Measurements from ENCODE around the gene CYB5D1. TPM values are rescaled to one million over a fixed set of nuclear protein-coding genes. Genes with fewer than 3 reads are reported as not detected.

CYB5D1 gene
- total and polyA plus RNA-seq, 8 donors: 4.9 to 10.5 (median 8.3) TPM

DNA sequence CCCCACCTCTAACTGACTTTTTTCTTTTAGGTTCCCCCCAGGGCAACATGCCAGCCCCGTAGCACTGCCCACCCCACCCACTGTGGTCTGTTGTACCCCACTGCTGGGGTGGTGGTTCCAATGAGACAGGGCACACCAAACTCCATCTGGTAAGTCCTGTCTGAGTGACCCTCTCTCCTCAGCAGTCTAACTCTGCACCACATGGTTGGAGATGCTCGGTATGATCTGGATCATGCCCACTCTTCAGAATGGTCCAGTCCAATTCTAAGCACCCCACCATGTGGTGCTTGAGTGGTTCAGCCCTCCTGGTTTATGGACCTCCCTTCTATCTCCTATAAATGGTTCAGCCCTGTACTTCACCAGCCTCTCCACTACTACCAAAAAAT lies 17.9 kb upstream of the CYB5D1 start:
- intact Hi-C loops (cut with DNase I): no loop called here
- TF ChIP-seq, protein P1, sequence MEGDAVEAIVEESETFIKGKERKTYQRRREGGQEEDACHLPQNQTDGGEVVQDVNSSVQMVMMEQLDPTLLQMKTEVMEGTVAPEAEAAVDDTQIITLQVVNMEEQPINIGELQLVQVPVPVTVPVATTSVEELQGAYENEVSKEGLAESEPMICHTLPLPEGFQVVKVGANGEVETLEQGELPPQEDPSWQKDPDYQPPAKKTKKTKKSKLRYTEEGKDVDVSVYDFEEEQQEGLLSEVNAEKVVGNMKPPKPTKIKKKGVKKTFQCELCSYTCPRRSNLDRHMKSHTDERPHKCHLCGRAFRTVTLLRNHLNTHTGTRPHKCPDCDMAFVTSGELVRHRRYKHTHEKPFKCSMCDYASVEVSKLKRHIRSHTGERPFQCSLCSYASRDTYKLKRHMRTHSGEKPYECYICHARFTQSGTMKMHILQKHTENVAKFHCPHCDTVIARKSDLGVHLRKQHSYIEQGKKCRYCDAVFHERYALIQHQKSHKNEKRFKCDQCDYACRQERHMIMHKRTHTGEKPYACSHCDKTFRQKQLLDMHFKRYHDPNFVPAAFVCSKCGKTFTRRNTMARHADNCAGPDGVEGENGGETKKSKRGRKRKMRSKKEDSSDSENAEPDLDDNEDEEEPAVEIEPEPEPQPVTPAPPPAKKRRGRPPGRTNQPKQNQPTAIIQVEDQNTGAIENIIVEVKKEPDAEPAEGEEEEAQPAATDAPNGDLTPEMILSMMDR (IDR thresholded peaks at IDR 0.05): no peak
- no peaks in the 10 kb centered on the region for H3K36me3 ChIP-seq
- H3K27me3 ChIP-seq: no peaks in the 10 kb centered on the region
- no peak overlapping the region for H3K27ac ChIP-seq
- peaks cover 8 to 20% (median 10%) of the 10 kb centered on the region in 3 donors for H3K4me1 ChIP-seq
- 58 to 71% methylated on average over 2 of the region's 2 CpGs for WGBS, 2 donors
- H3K4me3 ChIP-seq: no peak overlapping the region
- H3K9me3 ChIP-seq: no peaks in the 10 kb centered on the region
- FAIRE-seq (no peak), DNase-seq (peak in 1 of 6 donors; percentile 10), ATAC-seq (no peak)

DNA sequence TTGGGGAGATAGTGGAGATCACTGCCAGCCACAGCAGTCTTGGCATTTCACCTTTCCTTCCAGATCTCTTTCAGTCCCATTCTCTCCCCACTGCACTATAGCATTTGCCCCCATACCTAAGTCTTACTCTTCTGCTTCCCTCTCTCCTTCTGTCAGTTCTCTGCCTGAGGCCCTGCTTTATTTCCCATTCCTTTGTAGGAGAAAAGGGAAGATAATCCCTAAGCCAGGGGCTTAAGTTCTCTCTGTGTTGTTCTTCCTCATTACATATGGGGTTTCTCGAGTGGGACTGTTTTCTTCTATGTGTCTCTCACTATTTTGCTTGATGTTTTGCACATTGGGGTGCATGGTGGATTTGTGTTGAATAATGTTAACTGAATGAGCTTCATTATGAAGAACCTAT lies 17.4 kb upstream of the CYB5D1 start:
- peaks cover 13 to 26% (median 15%) of the 10 kb centered on the region in 3 donors for H3K4me1 ChIP-seq
- no peak overlapping the region for H3K4me3 ChIP-seq

DNA sequence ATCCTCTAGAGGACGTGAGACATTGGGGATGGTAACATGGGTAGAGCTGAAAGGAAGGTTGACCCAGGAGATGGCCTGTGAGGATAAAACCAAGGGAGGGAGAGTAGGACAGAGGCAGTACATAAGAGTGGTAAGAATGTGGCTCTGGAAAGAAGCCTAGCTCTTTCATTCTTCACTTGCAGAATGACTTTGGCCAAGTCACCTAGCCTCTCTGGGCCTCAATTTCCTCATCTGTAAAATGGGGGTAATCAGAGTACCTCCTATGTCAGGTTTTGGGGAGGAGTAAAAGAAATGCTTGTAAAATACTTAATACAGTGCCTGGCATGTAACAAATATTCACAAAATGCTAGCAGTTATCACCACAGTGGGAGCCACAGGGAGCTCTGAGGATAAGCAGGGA lies 16.9 kb upstream of the CYB5D1 start:
- WGBS, 2 donors: 58 to 60% methylated on average over 1 of the region's 1 CpG

More for the DNA sequence above, 17.4 kb upstream of the CYB5D1 start:
- intact Hi-C loops (cut with DNase I): no loop called here
- Histone ChIP-seq H3K27me3 (no peaks in the 10 kb centered on the region), H3K9me3 (no peaks in the 10 kb centered on the region), H3K27ac (peak overlapping the region in 1 of 4 donors; percentile 96), H3K36me3 (no peaks in the 10 kb centered on the region)
- ATAC-seq (no peak), FAIRE-seq (no peak), DNase-seq (no peak)
- TF ChIP-seq, protein P1 (IDR thresholded peaks at IDR 0.05): no peak
- 35 to 42% methylated on average over 1 of the region's 1 CpG for WGBS, 2 donors

DNA sequence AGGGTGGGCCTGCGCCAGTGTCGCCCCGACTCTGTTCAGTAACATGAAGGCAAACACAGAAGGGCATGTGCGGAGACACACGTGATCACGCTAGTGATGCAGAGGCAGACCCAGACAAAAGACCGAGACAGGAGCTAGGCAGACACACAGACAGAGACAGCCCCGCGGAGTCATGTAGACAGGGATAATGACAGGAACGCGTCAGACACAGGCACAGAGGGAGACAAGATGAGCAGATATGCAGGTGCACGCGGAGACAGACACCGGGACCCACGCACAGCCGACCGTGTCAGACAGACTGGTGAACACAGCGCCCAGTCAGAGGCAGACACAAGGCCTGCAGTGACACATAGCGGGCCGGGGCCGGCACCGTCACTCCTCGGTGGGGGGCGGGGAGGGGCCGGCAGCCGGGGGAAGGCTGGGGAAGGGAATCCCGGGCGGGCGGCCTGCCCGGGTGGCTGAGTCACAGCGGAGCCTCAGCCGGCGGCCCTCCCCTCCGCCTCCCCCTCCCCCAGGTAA lies 16.3 kb upstream of the CYB5D1 start:
- peak overlapping the region; percentile 90 to 99 (median 96) for H3K27ac ChIP-seq
- intact Hi-C loops (cut with DNase I): no loop called here
- H3K27me3 ChIP-seq: no peaks in the 10 kb centered on the region
- H3K36me3 ChIP-seq: no peaks in the 10 kb centered on the region
- peak in 5 of 6 donors; percentile 91 to 96 (median 94) for DNase-seq
- H3K9me3 ChIP-seq: no peaks in the 10 kb centered on the region
- H3K4me3 ChIP-seq: peak overlapping the region; percentile 56 to 71 (median 61)
- WGBS, 2 donors: 1 to 2% methylated on average over 27 to 34 of the region's 34 CpGs
- peak; percentile 50 to 60 (median 54) for ATAC-seq
- TF ChIP-seq, protein P1 (IDR thresholded peaks at IDR 0.05): no peak
- FAIRE-seq: no peak
- H3K4me1 ChIP-seq: peaks cover 17 to 29% (median 18%) of the 10 kb centered on the region in 3 donors

More for the DNA sequence above, 16.9 kb upstream of the CYB5D1 start:
- no peaks in the 10 kb centered on the region for H3K9me3 ChIP-seq
- peaks cover 17 to 29% (median 18%) of the 10 kb centered on the region in 3 donors for H3K4me1 ChIP-seq
- no peaks in the 10 kb centered on the region for H3K36me3 ChIP-seq
- TF ChIP-seq, protein P1 (IDR thresholded peaks at IDR 0.05): no peak
- ATAC-seq (no peak), DNase-seq (peak in 1 of 6 donors; percentile 9), FAIRE-seq (no peak)
- H3K27me3 ChIP-seq: no peaks in the 10 kb centered on the region
- peak overlapping the region; percentile 90 to 99 (median 96) for H3K27ac ChIP-seq
- peak overlapping the region in 1 of 4 donors; percentile 59 for H3K4me3 ChIP-seq
- intact Hi-C loops (cut with DNase I): no loop called here

DNA sequence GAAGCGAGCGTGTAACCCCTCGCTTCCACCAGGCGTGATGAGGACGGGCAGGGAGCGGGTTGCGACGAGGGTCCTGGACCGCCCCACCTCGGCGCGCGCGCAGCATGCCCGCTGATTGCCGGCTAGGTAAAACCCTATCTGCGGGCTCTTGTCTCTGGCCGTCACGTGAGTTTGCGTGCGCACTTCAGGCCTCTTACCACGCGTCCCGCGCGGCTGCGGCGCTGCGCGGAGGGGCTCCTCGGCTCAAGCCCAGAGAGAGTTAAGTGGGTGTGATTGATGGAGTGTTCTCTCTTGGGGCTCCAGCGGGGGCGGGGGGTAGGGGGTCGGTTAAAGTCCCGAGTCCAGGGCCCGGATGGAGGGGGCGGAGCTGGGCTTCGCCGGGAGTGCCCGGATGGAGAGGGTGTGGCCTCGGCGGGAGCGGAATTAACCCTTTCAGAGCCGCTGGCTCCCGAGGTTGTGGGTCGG lies 15.9 kb upstream of the CYB5D1 start:
- TF ChIP-seq, protein P1 (IDR thresholded peaks at IDR 0.05): no peak
- Histone ChIP-seq H3K27me3 (no peaks in the 10 kb centered on the region), H3K4me3 (peak overlapping the region; percentile 56 to 71 (median 61)), H3K36me3 (peaks cover 0 to 2% (median 1%) of the 10 kb centered on the region in 3 donors), H3K9me3 (no peaks in the 10 kb centered on the region), H3K27ac (peak overlapping the region; percentile 90 to 99 (median 96)), H3K4me1 (peaks cover 17 to 29% (median 18%) of the 10 kb centered on the region in 3 donors)
- intact Hi-C loops (cut with DNase I): no loop called here
- peak; percentile 66 to 78 (median 70) for ATAC-seq
- no peak for FAIRE-seq
- DNase-seq: peak; percentile 88 to 96 (median 94)
- 0 to 1% methylated on average over 40 to 46 of the region's 46 CpGs for WGBS, 2 donors

Data from pancreas (tissue), 10 donors.